GM19099 (cell line): ENCODE results near the gene ANKFN1.

Source experiments
- POLR2A ChIP-seq: IDR thresholded peaks from 3 replicates; pipeline ENCODE4 v1.6.1; 2011; ENCODE audit warnings: low read depth; ENCODE audit not compliant: insufficient read length; ENCODE audit errors: extremely low read depth

ANKFN1 gene

DNA sequence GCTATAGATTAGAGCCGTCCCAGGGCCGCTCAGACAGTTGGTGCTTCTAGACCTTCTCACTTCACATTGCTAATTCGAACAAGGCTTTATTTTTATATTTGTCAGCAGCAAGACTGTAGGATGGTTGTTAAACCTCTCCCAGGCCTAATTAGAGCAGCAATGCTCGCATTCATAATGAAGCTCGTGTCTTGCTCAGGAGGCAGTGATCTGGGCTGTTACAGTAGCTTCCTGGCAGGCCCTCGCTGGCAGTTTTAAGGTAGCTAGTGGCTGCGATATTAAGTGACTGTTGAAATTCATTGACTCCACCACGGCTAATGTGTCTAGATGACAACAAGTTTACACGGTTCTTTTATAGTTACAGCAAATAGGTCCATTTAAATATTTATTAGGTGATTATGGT, 23.2 kb upstream of the ANKFN1 start:
- no peak for TF ChIP-seq POLR2A

- TF ChIP-seq POLR2A, result no peak
Measured at GRCh38 chr17:56130631-56131030, 22.6 kb upstream of the ANKFN1 start.

- no peak for TF ChIP-seq POLR2A
Measured at GRCh38 chr17:56131431-56131830, 21.8 kb upstream of the ANKFN1 start.

- TF ChIP-seq POLR2A, result no peak
Measured at GRCh38 chr17:56136301-56136700, 17.0 kb upstream of the ANKFN1 start.

GRCh38 chr17:56141046-56141839, 12.0 kb upstream of the ANKFN1 start:
- no peak for TF ChIP-seq POLR2A

DNA sequence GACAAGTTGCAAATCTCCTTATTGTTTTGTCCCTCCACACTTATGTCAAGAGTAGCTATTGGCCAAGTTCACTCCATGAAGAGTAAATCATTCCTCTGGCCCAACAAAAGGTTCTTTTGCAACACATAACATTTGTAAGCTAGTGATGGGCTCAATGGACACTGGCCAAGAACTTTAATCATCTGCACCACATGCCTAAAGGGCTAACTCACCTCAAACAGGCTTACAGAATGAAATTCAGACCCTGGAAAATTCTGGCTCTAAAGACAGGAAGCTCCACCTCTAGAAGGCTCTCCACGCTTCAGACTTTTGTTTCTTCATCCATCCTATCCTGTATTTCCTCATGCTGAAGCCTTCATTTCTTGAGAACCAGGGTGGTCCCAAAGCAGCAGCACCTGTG, 10.9 kb upstream of the ANKFN1 start:
- no peak for TF ChIP-seq POLR2A

GRCh38 chr17:56142781-56143180, 10.5 kb upstream of the ANKFN1 start:
- TF ChIP-seq POLR2A, result no peak

DNA sequence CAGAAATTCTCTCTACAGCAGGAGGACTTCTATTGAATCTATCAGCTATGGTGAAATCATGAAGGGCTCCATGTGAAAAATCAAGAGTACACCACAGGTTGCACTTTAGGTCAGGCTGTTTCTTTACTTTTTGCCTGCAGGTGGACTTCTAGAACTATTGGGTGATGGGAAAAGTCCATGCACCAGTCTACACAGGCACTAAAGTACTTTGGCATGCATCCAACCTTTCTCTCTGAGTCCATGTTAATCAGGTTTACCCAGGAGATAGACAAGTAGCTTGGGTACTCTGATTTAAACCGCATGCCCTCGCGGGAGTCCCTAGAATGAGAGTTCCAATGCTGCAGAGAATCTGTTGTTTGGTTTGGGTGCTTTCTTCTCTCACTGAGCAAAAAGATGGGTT, 9.1 kb upstream of the ANKFN1 start:
- TF ChIP-seq POLR2A, result no peak

DNA sequence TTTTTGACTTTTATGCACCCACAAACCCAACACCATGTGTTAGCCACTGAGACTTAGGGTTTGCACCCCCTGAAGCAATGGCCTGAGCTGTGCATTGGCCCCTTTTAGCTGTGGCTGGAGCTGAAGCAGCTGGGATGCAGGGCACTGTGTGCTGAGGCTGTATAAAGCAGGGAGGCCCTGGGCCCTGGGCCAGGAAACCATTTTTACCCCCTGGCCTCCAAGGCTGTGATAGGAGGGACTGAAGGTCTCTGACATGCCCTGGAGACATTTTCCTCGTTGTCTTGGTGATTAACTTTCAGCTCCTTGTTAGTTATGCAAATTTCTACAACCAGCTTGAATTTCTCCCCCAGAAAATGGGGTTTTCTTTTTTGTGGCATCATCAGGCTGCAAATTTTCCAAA, 6.7 kb upstream of the ANKFN1 start:
- TF ChIP-seq POLR2A, result no peak

GRCh38 chr17:56148333-56148732, 4.9 kb upstream of the ANKFN1 start:
- TF ChIP-seq POLR2A, result no peak

DNA sequence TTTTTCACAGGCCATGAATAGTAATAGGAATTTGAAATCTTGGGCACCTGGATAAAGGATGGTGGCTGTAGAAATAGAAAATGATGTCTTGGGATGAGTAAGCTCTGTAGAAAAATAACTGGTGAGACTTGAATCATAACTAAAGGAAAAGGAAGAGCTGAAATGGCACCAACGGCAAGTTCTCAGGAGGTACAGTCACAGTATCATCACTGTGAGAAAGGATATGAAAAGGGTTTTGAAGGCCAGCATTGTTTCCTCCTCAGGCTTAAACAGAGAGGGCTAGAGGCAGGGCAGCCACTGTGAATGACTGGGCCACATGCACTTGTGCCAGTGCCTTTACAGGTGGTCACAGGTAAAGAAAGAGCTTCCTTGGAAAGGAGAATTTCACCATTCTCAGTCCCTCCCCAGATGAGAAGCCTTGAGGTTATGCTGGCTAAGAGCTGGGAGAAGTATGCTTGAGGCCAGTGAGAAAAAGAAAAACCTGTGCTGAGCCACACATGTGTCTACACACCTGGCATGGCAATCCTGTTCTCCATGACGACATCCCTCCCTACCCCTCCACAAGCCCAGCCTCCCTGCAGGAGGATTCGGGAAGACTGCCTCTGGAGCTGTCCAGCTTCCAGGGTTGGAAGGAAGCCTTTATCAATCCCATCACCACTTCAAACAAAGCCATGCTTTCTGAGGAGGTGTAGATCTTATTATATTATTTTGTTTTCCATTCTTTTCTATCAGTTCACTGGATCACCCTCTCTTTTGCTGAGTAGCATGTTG, 3.8 kb upstream of the ANKFN1 start:
- no peak for TF ChIP-seq POLR2A

DNA sequence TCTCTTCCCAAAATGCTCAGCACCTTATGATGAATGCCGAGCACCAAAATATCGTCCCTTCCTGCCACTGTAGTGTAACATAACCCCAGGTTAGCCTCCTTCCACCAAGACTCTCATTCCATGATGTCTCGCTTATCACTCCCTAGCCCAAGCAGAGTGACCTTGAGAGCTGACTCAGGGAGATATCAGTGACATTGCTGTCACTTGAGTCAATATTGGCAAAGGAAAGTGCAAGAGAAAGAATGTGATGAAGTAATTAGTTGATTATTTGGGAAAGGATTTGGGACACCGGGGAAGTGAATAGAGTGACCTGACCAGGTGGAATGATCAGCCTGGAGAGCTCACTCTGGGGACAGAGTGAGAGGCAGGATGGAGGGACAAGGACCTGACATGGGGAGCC, 2.6 kb upstream of the ANKFN1 start:
- no peak for TF ChIP-seq POLR2A

DNA sequence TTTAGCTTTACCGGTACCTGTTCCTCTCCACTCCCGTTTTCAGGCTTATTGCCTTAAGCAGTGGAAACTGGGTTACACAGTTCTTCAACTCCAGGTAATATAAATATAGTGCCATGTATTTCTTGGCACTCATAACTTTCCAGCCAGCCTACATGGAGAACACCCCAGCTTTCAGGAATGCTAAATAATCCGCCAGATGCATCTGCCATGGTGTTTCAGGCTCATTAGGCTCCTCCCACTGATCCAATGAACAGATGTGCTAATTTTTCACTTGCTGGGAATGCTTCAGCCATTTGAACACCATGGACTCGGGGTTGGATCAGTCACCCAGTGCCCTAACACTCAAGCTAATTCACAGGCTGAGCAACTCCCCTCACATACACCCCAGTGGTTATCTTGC, 4.6 kb downstream of the ANKFN1 start:
- TF ChIP-seq POLR2A, result no peak

GRCh38 chr17:56158344-56158743, 5.1 kb downstream of the ANKFN1 start:
- TF ChIP-seq POLR2A, result no peak

GRCh38 chr17:56158915-56159825, 5.9 kb downstream of the ANKFN1 start:
- no peak for TF ChIP-seq POLR2A
